Mesothelial cell of epicardium (in vitro differentiated cells): ENCODE measurements around the gene WNK2. TPM values are rescaled to one million over a fixed set of nuclear protein-coding genes. Genes with fewer than 3 reads are reported as not detected.

Experiments used
- DNase-seq, 2 experiments: peaks; one replicate each; pipeline ENCODE4 v3.0.0; 2021; ENCODE audit warnings: low spot score in 2 of 2; ENCODE audit not compliant: unreplicated experiment in 2 of 2
- H3K27ac Mint-ChIP-seq: 2 replicates; pipeline ENCODE4 v1.8.0; 2021; ENCODE audit warnings: mixed read lengths
- H3K27me3 Mint-ChIP-seq: 2 replicates; pipeline ENCODE4 v1.8.0; 2021; ENCODE audit warnings: low read depth, mixed read lengths
- H3K36me3 Mint-ChIP-seq: 2 replicates; pipeline ENCODE4 v1.8.0; 2021; ENCODE audit warnings: mixed read lengths
- H3K4me1 Mint-ChIP-seq: 2 replicates; pipeline ENCODE4 v1.8.0; 2021; ENCODE audit warnings: mixed read lengths
- H3K4me3 Mint-ChIP-seq: 2 replicates; pipeline ENCODE4 v1.8.0; 2021; ENCODE audit warnings: mild to moderate bottlenecking, moderate library complexity, mixed read lengths
- H3K9me3 Mint-ChIP-seq: 2 replicates; pipeline ENCODE4 v1.8.0; 2021; ENCODE audit warnings: mixed read lengths
- CTCF ChIP-seq: fragments of 200-600 bp; sonication (generic); IDR thresholded peaks from one replicate; pipeline ENCODE4 v1.5.0; 2021; ENCODE audit warnings: antibody characterized with exemption; ENCODE audit not compliant: unreplicated experiment
- total RNA-seq: library from RNA; stranded (reverse); gene quantifications from 3 replicates; pipeline ENCODE4 v1.2.1, GENCODE V29; 2021

Gene WNK2
- total RNA-seq, 1 donor from 2014 or later = 66.0 TPM

GRCh38 chr9:93172666-93173364 is 11.1 kb upstream of the WNK2 start:
- Mint-ChIP-seq H3K4me3 (no peak overlapping the region), H3K36me3 (no peaks in the 10 kb centered on the region), H3K4me1 (peaks cover 5% of the 10 kb centered on the region), H3K9me3 (no peaks in the 10 kb centered on the region), H3K27me3 (no peaks in the 10 kb centered on the region), H3K27ac (no peak overlapping the region)
- TF ChIP-seq CTCF = no peak
- DNase-seq = no peak

- H3K4me1 Mint-ChIP-seq = peaks cover 5% of the 10 kb centered on the region
- no peak overlapping the region for H3K4me3 Mint-ChIP-seq
- TF ChIP-seq CTCF = no peak
- H3K36me3 Mint-ChIP-seq = no peaks in the 10 kb centered on the region
- H3K27ac Mint-ChIP-seq = no peak overlapping the region
- H3K9me3 Mint-ChIP-seq = no peaks in the 10 kb centered on the region
- DNase-seq = no peak
- peaks cover under 1% of the 10 kb centered on the region for H3K27me3 Mint-ChIP-seq
Observed at GRCh38 chr9:93173365-93174051, 10.4 kb upstream of the WNK2 start.

- TF ChIP-seq CTCF = no peak
- Mint-ChIP-seq H3K4me1 (peaks cover 5% of the 10 kb centered on the region), H3K9me3 (no peaks in the 10 kb centered on the region), H3K27me3 (peaks cover 5% of the 10 kb centered on the region), H3K36me3 (no peaks in the 10 kb centered on the region), H3K27ac (no peak overlapping the region), H3K4me3 (no peak overlapping the region)
- DNase-seq = no peak
Observed at GRCh38 chr9:93174976-93175375, 9.0 kb upstream of the WNK2 start.

- TF ChIP-seq CTCF = no peak
- peaks cover 32% of the 10 kb centered on the region for H3K27me3 Mint-ChIP-seq
- no peak overlapping the region for H3K4me3 Mint-ChIP-seq
- no peak overlapping the region for H3K27ac Mint-ChIP-seq
- no peaks in the 10 kb centered on the region for H3K9me3 Mint-ChIP-seq
- peaks cover 5% of the 10 kb centered on the region for H3K4me1 Mint-ChIP-seq
- no peak for DNase-seq
- H3K36me3 Mint-ChIP-seq = no peaks in the 10 kb centered on the region
Observed at GRCh38 chr9:93177676-93178075, 6.3 kb upstream of the WNK2 start.

- H3K27ac Mint-ChIP-seq = no peak overlapping the region
- H3K27me3 Mint-ChIP-seq = peaks cover 43% of the 10 kb centered on the region
- TF ChIP-seq CTCF = no peak
- no peaks in the 10 kb centered on the region for H3K9me3 Mint-ChIP-seq
- no peaks in the 10 kb centered on the region for H3K4me1 Mint-ChIP-seq
- DNase-seq = no peak
- no peaks in the 10 kb centered on the region for H3K36me3 Mint-ChIP-seq
- no peak overlapping the region for H3K4me3 Mint-ChIP-seq
Observed at GRCh38 chr9:93178851-93179786, 4.8 kb upstream of the WNK2 start.
